Placental epithelial cell (primary cell): ENCODE measurements around the gene BAG2. TPM values are rescaled to one million over a fixed set of nuclear protein-coding genes. Genes with fewer than 3 reads are reported as not detected.

Experiments used
- total RNA-seq: library from RNA; depleted of rRNA; stranded (reverse); fragments of >200 nt; gene quantifications from 2 replicates; pipeline ENCODE4 v1.2.3, GENCODE V29; 2012

BAG2 gene
- total RNA-seq, result 3.0 and 3.1 TPM in 2 replicates

GRCh38 chr6:57172136-57173055 lies at the start of gene BAG2:
Gene BAG2, plus strand, starts transcription at chr6:57172326. Its CDS starts 372 bp downstream, at chr6:57172698.

GRCh38 chr6:57221936-57222742 lies 50.0 kb downstream of the BAG2 start, which contains the start of gene RAB23:
Gene RAB23, minus strand, starts transcription at chr6:57222307. Its CDS starts 11,927 bp downstream, at chr6:57210380.

Other genes starting within 250 kb of the BAG2 start
- gene BEND6, start 217.2 kb upstream of the BAG2 start, total RNA-seq, result 12.6 and 20.6 TPM in 2 replicates
- 13.4 and 18.8 TPM in 2 replicates for gene KIAA1586, start 125.6 kb upstream of the BAG2 start, total RNA-seq
- gene ZNF451, start 82.1 kb upstream of the BAG2 start, total RNA-seq, result 79.3 and 84.2 TPM in 2 replicates
- 11.0 and 14.5 TPM in 2 replicates for gene RAB23, start 50.0 kb downstream of the BAG2 start, total RNA-seq
- 16.1 and 19.7 TPM in 2 replicates for gene PRIM2, start 145.3 kb downstream of the BAG2 start, total RNA-seq